Colon (tissue), 2 donors: ENCODE data around the gene TNIK.
"Not testable (repeated sequence)": the region's sequence is repeated elsewhere in the genome, so short reads cannot be mapped to it uniquely, and the experiment has no call there.

Experiments used
- FAIRE-seq: peaks from 2 replicates; lab custom pipeline; 2012; peaks lifted over from hg19 to GRCh38; lab: Jason Lieb, UNC
- donor health status: control.
- donor health status: control.

TNIK gene

GRCh38 chr3:171468296-171468906, 8.2 kb upstream of the TNIK start:
- no peak for FAIRE-seq

- FAIRE-seq = no peak
These were observed 5.6 kb upstream of the TNIK start for GRCh38 chr3:171465763-171466162.

GRCh38 chr3:171464462-171464861, 4.3 kb upstream of the TNIK start:
- FAIRE-seq = no peak

GRCh38 chr3:171462224-171462623, 2.0 kb upstream of the TNIK start:
- no peak for FAIRE-seq

GRCh38 chr3:171461525-171461917, 1.3 kb upstream of the TNIK start:
- FAIRE-seq = no peak

- no peak for FAIRE-seq
These were observed 720 bp upstream of the TNIK start for GRCh38 chr3:171460725-171461524.

GRCh38 chr3:171459137-171459941, 866 bp downstream of the TNIK start:
- FAIRE-seq = no peak

- no peak for FAIRE-seq
These were observed 1.4 kb downstream of the TNIK start for GRCh38 chr3:171458864-171459136.

- no peak for FAIRE-seq
These were observed 1.9 kb downstream of the TNIK start for GRCh38 chr3:171458071-171458863.

GRCh38 chr3:171457607-171458061, 2.6 kb downstream of the TNIK start:
- FAIRE-seq = no peak

- FAIRE-seq = no peak
These were observed 3.2 kb downstream of the TNIK start for GRCh38 chr3:171456765-171457606.

GRCh38 chr3:171455603-171456550, 4.3 kb downstream of the TNIK start:
- no peak for FAIRE-seq

GRCh38 chr3:171454041-171454440, 6.2 kb downstream of the TNIK start:
- no peak for FAIRE-seq

- FAIRE-seq = no peak
These were observed 6.9 kb downstream of the TNIK start for GRCh38 chr3:171453180-171453886.

- FAIRE-seq = no peak
These were observed 7.9 kb downstream of the TNIK start for GRCh38 chr3:171452328-171452727.

GRCh38 chr3:171451915-171452314, 8.3 kb downstream of the TNIK start:
- no peak for FAIRE-seq

GRCh38 chr3:171447579-171447891, 12.7 kb downstream of the TNIK start:
- FAIRE-seq = not testable (repeated sequence)

GRCh38 chr3:171446801-171447578, 13.2 kb downstream of the TNIK start:
- FAIRE-seq = no peak

- no peak for FAIRE-seq
These were observed 13.9 kb downstream of the TNIK start for GRCh38 chr3:171446301-171446700.
